GM12873 (cell line): ENCODE results near the gene ETV3L.

Source experiments
- CTCF ChIP-seq: IDR thresholded peaks from 2 replicates; pipeline ENCODE4 v1.5.1; 2012; ENCODE audit warnings: low read depth, mild to moderate bottlenecking, moderate library complexity, low read length, control low read depth; ENCODE audit not compliant: insufficient read depth; ENCODE audit errors: missing control alignments

The ETV3L gene

GRCh38 chr1:157073944-157074685, 25.5 kb downstream of the ETV3L start:
- TF ChIP-seq CTCF = peak; percentile 67

- TF ChIP-seq CTCF = no peak
Measured at GRCh38 chr1:157069601-157070000, 30.0 kb downstream of the ETV3L start.

GRCh38 chr1:157056269-157056668, 43.3 kb downstream of the ETV3L start:
- no peak for TF ChIP-seq CTCF

- TF ChIP-seq CTCF = no peak
Measured at GRCh38 chr1:157050836-157051235, 48.8 kb downstream of the ETV3L start.

- no peak for TF ChIP-seq CTCF
Measured at GRCh38 chr1:157047062-157047410, 52.6 kb downstream of the ETV3L start.

- no peak for TF ChIP-seq CTCF
Measured at GRCh38 chr1:157045250-157046218, 54.1 kb downstream of the ETV3L start, which contains the start of gene ARHGEF11. Gene ARHGEF11, minus strand, starts transcription at chr1:157045742. Its CDS starts 1,412 bp downstream, at chr1:157044330.

GRCh38 chr1:157044326-157044725, 55.3 kb downstream of the ETV3L start:
- TF ChIP-seq CTCF = no peak
